ENCODE results near the gene CD1E.
"Not testable (repeated sequence)": the region's sequence is repeated elsewhere in the genome, so short reads cannot be mapped to it uniquely, and the experiment has no call there.

The CD1E gene

GRCh38 chr1:158353303-158354075, at the start of gene CD1E:
Gene CD1E, plus strand, starts transcription at chr1:158353894. Its CDS starts 95 bp downstream, at chr1:158353989.
- no peak for DNase-seq (ENCODE audit: low spot score)

GRCh38 chr1:158310623-158311022, 43.1 kb upstream of the CD1E start:
- DNase-seq (ENCODE audit: low spot score), result no peak

GRCh38 chr1:158311066-158311465, 42.6 kb upstream of the CD1E start:
- DNase-seq (ENCODE audit: low spot score), result no peak

- DNase-seq (ENCODE audit: low spot score), result no peak
These were observed 29.8 kb upstream of the CD1E start for GRCh38 chr1:158323866-158324265.

- DNase-seq (ENCODE audit: low spot score), result no peak
These were observed 29.3 kb upstream of the CD1E start for GRCh38 chr1:158324395-158324794.

- no peak for DNase-seq (ENCODE audit: low spot score)
These were observed 26.2 kb upstream of the CD1E start for GRCh38 chr1:158327481-158327880.

- no peak for DNase-seq (ENCODE audit: low spot score)
These were observed 25.3 kb upstream of the CD1E start for GRCh38 chr1:158328426-158328825.

- DNase-seq (ENCODE audit: low spot score), result no peak
These were observed 24.4 kb upstream of the CD1E start for GRCh38 chr1:158329300-158329699.

GRCh38 chr1:158329733-158330132, 24.0 kb upstream of the CD1E start:
- DNase-seq (ENCODE audit: low spot score), result no peak

GRCh38 chr1:158330391-158331105, 23.1 kb upstream of the CD1E start:
- no peak for DNase-seq (ENCODE audit: low spot score)

- no peak for DNase-seq (ENCODE audit: low spot score)
These were observed 22.6 kb upstream of the CD1E start for GRCh38 chr1:158331106-158331425.

- DNase-seq (ENCODE audit: low spot score), result no peak
These were observed 22.1 kb upstream of the CD1E start, which contains the start of gene CD1B for GRCh38 chr1:158331481-158332150. Gene CD1B, minus strand, starts transcription at chr1:158331531. Its CDS starts 108 bp downstream, at chr1:158331423.

- DNase-seq (ENCODE audit: low spot score), result no peak
These were observed 20.1 kb upstream of the CD1E start for GRCh38 chr1:158333405-158334155.

GRCh38 chr1:158334526-158335212, 19.0 kb upstream of the CD1E start:
- DNase-seq (ENCODE audit: low spot score), result no peak

GRCh38 chr1:158335213-158335532, 18.5 kb upstream of the CD1E start:
- DNase-seq (ENCODE audit: low spot score), result no peak

- DNase-seq (ENCODE audit: low spot score), result not testable (repeated sequence)
These were observed 17.3 kb upstream of the CD1E start for GRCh38 chr1:158336413-158336812.

- not testable (repeated sequence) for DNase-seq (ENCODE audit: low spot score)
These were observed 4.7 kb upstream of the CD1E start for GRCh38 chr1:158348946-158349345.

GRCh38 chr1:158354255-158354654, 561 bp downstream of the CD1E start:
- DNase-seq (ENCODE audit: low spot score), result no peak

GRCh38 chr1:158355773-158356285, 2.1 kb downstream of the CD1E start:
- no peak for DNase-seq (ENCODE audit: low spot score)

- DNase-seq (ENCODE audit: low spot score), result no peak
These were observed 2.9 kb downstream of the CD1E start for GRCh38 chr1:158356616-158357015.

GRCh38 chr1:158357441-158357840, 3.7 kb downstream of the CD1E start:
- DNase-seq (ENCODE audit: low spot score), result no peak

GRCh38 chr1:158362482-158362881, 8.8 kb downstream of the CD1E start:
- DNase-seq (ENCODE audit: low spot score), result no peak
